ENCODE measurements around the gene CCDC116. TPM values are rescaled to one million over a fixed set of nuclear protein-coding genes. Genes with fewer than 3 reads are reported as not detected.
A peak's percentile ranks its signal among the peaks of the same experiment; 100 is the strongest.

The CCDC116 gene
- total RNA-seq, 2 donors from 2014 or later = 0.46 to 0.84 TPM

GRCh38 chr22:21651521-21652009 is 19.0 kb downstream of the CCDC116 start:
- H3K27me3 Mint-ChIP-seq (ENCODE audit: insufficient read depth) = no peaks in the 10 kb centered on the region
- Histone ChIP-seq H3K4me1 (ENCODE audit: control insufficient read depth, insufficient read depth, low read length) (peaks cover 13% of the 10 kb centered on the region), H3K27me3 (ENCODE audit: control insufficient read depth, insufficient read depth, low read length, poor library complexity, severe bottlenecking) (no peaks in the 10 kb centered on the region), H3K9ac (ENCODE audit: extremely low read depth, low read length, poor library complexity, severe bottlenecking) (peak overlapping the region; percentile 49), H3K36me3 (ENCODE audit: control insufficient read depth, insufficient read depth, low read length) (peaks cover 34% of the 10 kb centered on the region), H3K4me3 (ENCODE audit: low read length) (peak overlapping the region; percentile 90), H3K27ac (ENCODE audit: low read depth, low read length) (peak overlapping the region; percentile 97), H3K9me3 (ENCODE audit: control insufficient read depth, low read length) (no peaks in the 10 kb centered on the region)
- H3K27ac Mint-ChIP-seq = peak overlapping the region; percentile 94
- H3K9me3 Mint-ChIP-seq = no peaks in the 10 kb centered on the region
- DNase-seq = no peak
- no peak for TF ChIP-seq CTCF (conservative IDR thresholded peaks at IDR 0.05)
- WGBS, 2 experiments (ENCODE audit: insufficient coverage in 1 of 2, insufficient read length in 1 of 2) = 0% methylated on average over 6 to 29 of the region's 29 CpGs
- peaks cover 18% of the 10 kb centered on the region for H3K36me3 Mint-ChIP-seq (ENCODE audit: low read depth)
- H3K4me1 Mint-ChIP-seq = peaks cover 22% of the 10 kb centered on the region
- H3K4me3 Mint-ChIP-seq = peak overlapping the region; percentile 77

- H3K4me1 ChIP-seq (ENCODE audit: control insufficient read depth, insufficient read depth, low read length) = peaks cover 13% of the 10 kb centered on the region
- H3K9me3 ChIP-seq (ENCODE audit: control insufficient read depth, low read length) = no peaks in the 10 kb centered on the region
- Mint-ChIP-seq H3K36me3 (ENCODE audit: low read depth) (peaks cover 12% of the 10 kb centered on the region), H3K4me3 (peak overlapping the region; percentile 77), H3K4me1 (peaks cover 27% of the 10 kb centered on the region), H3K27me3 (ENCODE audit: insufficient read depth) (peaks cover under 1% of the 10 kb centered on the region), H3K27ac (peak overlapping the region; percentile 94), H3K9me3 (no peaks in the 10 kb centered on the region)
- no peak for TF ChIP-seq CTCF (conservative IDR thresholded peaks at IDR 0.05)
- H3K9ac ChIP-seq (ENCODE audit: extremely low read depth, low read length, poor library complexity, severe bottlenecking) = peak overlapping the region; percentile 49
- DNase-seq = peak; percentile 97
- peaks cover 30% of the 10 kb centered on the region for H3K36me3 ChIP-seq (ENCODE audit: control insufficient read depth, insufficient read depth, low read length)
- 0% methylated on average over 16 to 44 of the region's 44 CpGs for WGBS, 2 experiments (ENCODE audit: insufficient coverage in 1 of 2, insufficient read length in 1 of 2)
- H3K4me3 ChIP-seq (ENCODE audit: low read length) = peak overlapping the region; percentile 90
- peak overlapping the region; percentile 97 for H3K27ac ChIP-seq (ENCODE audit: low read depth, low read length)
- no peaks in the 10 kb centered on the region for H3K27me3 ChIP-seq (ENCODE audit: control insufficient read depth, insufficient read depth, low read length, poor library complexity, severe bottlenecking)
Observed at GRCh38 chr22:21652010-21652546, 19.5 kb downstream of the CCDC116 start.

- Histone ChIP-seq H3K9ac (ENCODE audit: extremely low read depth, low read length, poor library complexity, severe bottlenecking) (peak overlapping the region; percentile 47), H3K36me3 (ENCODE audit: control insufficient read depth, insufficient read depth, low read length) (peaks cover 26% of the 10 kb centered on the region), H3K27me3 (ENCODE audit: control insufficient read depth, insufficient read depth, low read length, poor library complexity, severe bottlenecking) (no peaks in the 10 kb centered on the region), H3K27ac (ENCODE audit: low read depth, low read length) (peak overlapping the region; percentile 86), H3K4me1 (ENCODE audit: control insufficient read depth, insufficient read depth, low read length) (peaks cover 13% of the 10 kb centered on the region), H3K4me3 (ENCODE audit: low read length) (peak overlapping the region; percentile 90), H3K9me3 (ENCODE audit: control insufficient read depth, low read length) (no peaks in the 10 kb centered on the region)
- no peak for TF ChIP-seq CTCF (conservative IDR thresholded peaks at IDR 0.05)
- peaks cover 27% of the 10 kb centered on the region for H3K4me1 Mint-ChIP-seq
- WGBS, 2 experiments (ENCODE audit: insufficient coverage in 1 of 2, insufficient read length in 1 of 2) = 7 to 9% methylated on average over 22 to 40 of the region's 40 CpGs
- peaks cover 10% of the 10 kb centered on the region for H3K36me3 Mint-ChIP-seq (ENCODE audit: low read depth)
- no peaks in the 10 kb centered on the region for H3K9me3 Mint-ChIP-seq
- H3K27me3 Mint-ChIP-seq (ENCODE audit: insufficient read depth) = peaks cover 1% of the 10 kb centered on the region
- no peak overlapping the region for H3K27ac Mint-ChIP-seq
- H3K4me3 Mint-ChIP-seq = peak overlapping the region; percentile 77
- DNase-seq = no peak
Observed at GRCh38 chr22:21652547-21653545, 20.3 kb downstream of the CCDC116 start.
